Upper lobe of left lung (tissue), 4 donors: Measurements from ENCODE around the gene PARD3B.

Experiments used
- EP300 ChIP-seq, 4 donors: sonication (generic); formaldehyde crosslinking; IDR thresholded peaks; one replicate each; pipeline ENCODE4 v1.5.1; 2017; ENCODE audit warnings: antibody characterized with exemption in 4 of 4, control low read depth in 2 of 4
- POLR2A ChIP-seq, 4 donors: fragments of 450-650 bp; IDR thresholded peaks; one replicate each; pipeline ENCODE4 v1.5.1; 2016 to 2017; ENCODE audit warnings: antibody characterized with exemption in 4 of 4, mild to moderate bottlenecking in 2 of 4
- POLR2AphosphoS5 ChIP-seq, 2 donors: sonication (generic); formaldehyde crosslinking; IDR thresholded peaks; one replicate each; pipeline ENCODE4 v1.5.1; 2017; ENCODE audit warnings: antibody characterized with exemption in 2 of 2
- TF ChIP-seq, protein P1 (sequence below), 6 experiments: fragments of 450-650 bp in 4 of 6; fragments of 200-600 bp in 2 of 6; sonication (generic) in 2 of 6; IDR thresholded peaks; one replicate each; pipeline ENCODE4 v1.5.1; 2016 to 2019; ENCODE audit warnings: antibody characterized with exemption in 6 of 6

DNA sequence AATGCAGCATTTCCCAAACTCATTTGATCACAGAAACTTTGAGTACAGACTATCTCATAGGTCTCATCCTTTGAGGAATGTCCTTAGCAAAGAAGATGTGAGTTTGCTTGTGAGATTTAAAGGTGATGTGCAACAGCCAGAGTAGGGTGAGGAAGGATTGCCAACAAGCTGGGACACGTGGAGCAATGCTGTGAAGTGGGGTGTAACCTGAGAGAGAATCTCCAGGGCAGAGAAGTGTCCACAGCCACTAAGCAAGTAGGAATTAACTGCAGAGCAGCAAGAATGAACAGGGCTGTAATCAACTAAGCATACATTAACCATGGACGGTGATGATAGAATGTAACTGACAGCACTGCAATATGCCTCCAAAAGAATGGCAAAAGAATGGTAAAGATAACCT, 667.1 kb downstream of the PARD3B start:
- TF ChIP-seq, protein P1, sequence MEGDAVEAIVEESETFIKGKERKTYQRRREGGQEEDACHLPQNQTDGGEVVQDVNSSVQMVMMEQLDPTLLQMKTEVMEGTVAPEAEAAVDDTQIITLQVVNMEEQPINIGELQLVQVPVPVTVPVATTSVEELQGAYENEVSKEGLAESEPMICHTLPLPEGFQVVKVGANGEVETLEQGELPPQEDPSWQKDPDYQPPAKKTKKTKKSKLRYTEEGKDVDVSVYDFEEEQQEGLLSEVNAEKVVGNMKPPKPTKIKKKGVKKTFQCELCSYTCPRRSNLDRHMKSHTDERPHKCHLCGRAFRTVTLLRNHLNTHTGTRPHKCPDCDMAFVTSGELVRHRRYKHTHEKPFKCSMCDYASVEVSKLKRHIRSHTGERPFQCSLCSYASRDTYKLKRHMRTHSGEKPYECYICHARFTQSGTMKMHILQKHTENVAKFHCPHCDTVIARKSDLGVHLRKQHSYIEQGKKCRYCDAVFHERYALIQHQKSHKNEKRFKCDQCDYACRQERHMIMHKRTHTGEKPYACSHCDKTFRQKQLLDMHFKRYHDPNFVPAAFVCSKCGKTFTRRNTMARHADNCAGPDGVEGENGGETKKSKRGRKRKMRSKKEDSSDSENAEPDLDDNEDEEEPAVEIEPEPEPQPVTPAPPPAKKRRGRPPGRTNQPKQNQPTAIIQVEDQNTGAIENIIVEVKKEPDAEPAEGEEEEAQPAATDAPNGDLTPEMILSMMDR (IDR thresholded peaks at IDR 0.05), result no peak
- TF ChIP-seq POLR2AphosphoS5 (IDR thresholded peaks at IDR 0.05), result no peak
- TF ChIP-seq POLR2A (IDR thresholded peaks at IDR 0.05), result no peak
- no peak for TF ChIP-seq EP300 (IDR thresholded peaks at IDR 0.05)
